NCI-H2029 (cell line): ENCODE results near the gene SLC2A2.

ENCODE experiments used
- DNase-seq: peaks from one replicate; lab custom pipeline; 2025; lab: John Stamatoyannopoulos, UW

Gene SLC2A2

GRCh38 chr3:171026597-171027293 lies at the start of gene SLC2A2:
Gene SLC2A2 (minus strand): TSS chr3:171026720. CDS start chr3:171026670, 50 bp downstream.
- no peak for DNase-seq

DNA sequence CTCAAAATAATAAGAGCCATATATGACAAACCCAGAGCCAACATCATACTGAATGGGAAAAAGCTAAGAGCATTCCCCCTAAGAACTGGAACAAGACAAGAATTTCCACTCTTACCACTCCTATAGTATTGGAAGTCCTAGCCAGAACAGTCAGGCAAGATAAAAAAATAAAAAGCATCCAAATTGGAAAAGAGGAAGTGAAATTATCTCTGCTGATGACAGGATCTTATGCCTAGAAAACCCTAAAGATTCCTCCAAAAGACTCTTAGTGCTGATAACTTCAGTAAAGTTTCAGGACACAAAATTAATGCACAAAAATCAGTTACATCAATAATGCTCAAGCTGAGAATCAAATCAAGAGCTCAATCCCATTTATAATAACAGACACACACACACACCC lies 45.9 kb upstream of the SLC2A2 start:
- DNase-seq = no peak

DNA sequence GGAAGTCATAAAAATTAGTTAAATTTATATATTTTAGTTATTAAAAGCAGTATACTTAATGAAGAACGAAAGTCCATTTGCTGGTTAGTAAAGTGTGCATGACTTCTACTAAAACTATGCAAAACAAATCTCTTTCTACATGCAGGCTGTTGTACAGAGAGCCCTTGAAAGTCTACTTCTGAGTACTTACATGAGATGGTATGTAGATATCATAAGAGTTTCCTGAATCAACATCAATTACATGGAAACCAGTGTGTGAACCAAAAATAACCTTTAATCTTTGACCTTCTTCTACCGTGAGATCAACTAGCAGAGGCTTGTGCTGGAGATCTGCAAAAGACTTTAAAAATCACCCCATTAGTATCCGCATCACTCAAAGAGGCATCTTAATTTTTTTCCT lies 42.1 kb upstream of the SLC2A2 start:
- DNase-seq = no peak

GRCh38 chr3:171066206-171066605 lies 39.7 kb upstream of the SLC2A2 start:
- no peak for DNase-seq

- no peak for DNase-seq
These were observed 39.2 kb upstream of the SLC2A2 start for GRCh38 chr3:171065732-171066131.

GRCh38 chr3:171064461-171064860 lies 37.9 kb upstream of the SLC2A2 start:
- DNase-seq = no peak

DNA sequence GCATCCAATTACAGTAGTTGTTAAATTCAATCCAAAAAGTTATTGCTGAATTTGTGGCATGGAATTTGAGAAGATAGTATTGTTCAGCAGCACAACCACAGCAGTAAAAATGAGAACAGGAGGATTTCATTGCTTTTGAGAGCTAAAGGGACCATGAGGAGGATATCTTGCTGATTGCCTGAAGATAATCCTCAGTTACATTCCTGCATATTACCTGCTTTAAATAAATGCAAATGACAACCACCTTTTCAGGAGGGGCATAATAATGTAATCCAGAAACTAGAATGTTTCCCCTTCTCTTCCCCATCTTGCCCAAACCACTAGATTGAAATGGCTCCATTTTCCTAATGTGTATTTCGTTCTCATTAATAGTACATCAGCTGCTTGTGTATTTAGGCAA lies 35.2 kb upstream of the SLC2A2 start:
- no peak for DNase-seq

GRCh38 chr3:171059978-171060377 lies 33.5 kb upstream of the SLC2A2 start:
- DNase-seq = no peak

DNA sequence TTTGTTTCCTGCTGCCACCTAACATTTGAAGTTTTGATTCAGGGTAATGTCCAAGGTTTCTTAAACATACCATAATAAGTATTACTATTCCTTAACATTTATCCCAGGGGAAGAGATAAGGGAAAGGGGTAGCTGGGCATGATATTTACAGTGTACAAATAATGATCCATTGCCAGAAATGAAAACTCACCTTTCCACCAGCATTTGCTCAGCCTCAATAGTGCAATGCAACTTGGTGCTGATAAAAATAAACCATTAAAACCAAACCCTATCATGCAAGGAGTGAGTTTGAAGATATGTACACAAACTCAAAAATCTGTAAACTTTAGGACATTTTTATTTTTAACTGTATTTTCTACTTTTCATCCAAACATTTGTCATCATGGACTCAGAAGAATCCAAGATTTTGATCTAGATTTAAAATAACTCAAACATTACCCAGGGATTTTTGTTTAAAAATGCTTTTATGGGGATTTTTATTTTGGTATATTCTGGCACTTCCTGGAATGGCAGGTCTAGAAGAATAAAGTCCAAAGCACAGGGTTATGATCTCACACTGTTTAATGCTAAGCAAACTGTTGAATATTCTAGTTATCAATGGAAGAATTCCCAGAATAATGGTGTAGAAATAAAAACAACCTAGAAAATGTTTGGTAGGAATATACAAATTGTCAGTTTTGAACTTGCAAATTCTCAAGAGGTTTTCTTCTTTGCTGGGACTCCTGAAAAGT lies 32.5 kb upstream of the SLC2A2 start:
- no peak for DNase-seq

DNA sequence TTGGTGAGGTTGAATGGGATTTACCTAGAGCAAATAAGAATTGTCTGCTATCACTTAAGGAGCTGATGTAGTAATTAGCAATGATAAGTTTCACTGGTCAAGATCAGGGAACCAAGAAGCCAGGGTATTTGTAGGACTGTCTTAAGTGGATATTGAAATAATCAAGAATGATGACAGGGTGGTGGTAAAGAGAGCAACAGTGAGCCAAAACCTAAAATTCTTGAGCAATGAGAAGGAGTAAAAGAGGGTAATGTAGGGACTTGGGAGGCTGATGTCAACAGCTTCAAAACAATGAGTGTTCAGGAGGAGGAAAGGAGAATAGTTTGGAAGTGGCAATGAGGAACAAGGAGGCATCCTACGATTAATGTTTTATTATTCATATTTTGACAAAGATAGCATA lies 31.5 kb upstream of the SLC2A2 start:
- no peak for DNase-seq

GRCh38 chr3:171057072-171057471 lies 30.6 kb upstream of the SLC2A2 start:
- DNase-seq = no peak

- no peak for DNase-seq
These were observed 30.0 kb upstream of the SLC2A2 start for GRCh38 chr3:171056528-171056927.

DNA sequence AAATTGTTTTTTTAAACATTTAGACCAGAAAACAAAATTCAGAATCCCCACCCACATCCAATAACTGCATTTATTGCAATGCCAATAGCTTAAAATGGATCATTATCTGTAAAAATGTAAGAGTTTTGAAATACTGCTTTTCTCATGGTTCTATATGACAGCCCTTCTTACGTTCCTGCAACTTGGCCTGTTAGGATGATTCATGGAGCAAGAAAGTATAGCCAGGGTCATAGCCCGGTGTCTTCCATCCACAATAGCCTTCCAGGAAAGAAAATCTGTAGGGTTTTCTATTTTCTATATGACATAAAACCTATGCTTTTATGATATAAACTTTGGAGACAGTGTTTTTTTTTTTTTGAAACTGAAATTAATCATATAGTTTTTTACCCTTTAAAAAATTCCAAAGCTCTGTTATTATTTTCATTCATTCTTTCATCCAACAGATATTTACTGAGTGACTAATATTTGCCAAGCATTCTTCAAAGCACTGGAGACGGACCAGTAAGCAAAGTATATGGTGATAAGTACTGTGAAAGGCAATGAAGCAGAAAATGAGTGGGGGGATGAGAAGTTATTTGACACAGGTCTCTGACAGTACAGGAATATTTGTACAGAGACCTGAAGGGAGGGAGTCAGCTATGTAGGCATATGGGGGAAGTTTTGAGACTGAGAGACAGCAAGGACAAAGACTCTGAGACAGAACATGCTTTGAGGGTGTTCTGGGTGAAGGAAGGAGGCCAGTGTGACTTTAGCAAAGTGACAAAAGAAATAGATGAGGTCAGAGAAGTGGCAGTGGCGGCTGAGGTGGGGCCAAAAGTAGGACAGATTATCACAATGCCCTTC lies 29.0 kb upstream of the SLC2A2 start:
- peak; percentile 18 for DNase-seq

DNA sequence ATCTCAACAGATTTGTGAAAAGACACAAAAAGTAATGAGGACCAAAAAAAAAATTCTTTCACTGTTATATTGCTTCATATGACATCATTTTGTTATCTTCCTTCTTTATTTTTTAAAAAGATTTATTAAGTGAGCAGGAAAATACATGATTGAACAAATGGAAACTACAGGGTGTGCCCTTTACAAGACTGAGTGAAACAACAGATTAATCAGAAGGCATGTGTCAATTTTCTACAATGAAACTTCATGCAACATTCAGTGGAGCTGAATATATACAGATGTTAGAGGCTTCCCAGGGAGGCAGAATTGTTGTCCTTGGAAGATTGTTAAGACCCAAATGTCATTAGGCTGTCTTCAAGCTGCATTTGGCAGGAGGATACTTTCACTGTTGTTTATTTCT lies 28.4 kb upstream of the SLC2A2 start:
- DNase-seq = no peak

GRCh38 chr3:171054231-171054630 lies 27.7 kb upstream of the SLC2A2 start:
- no peak for DNase-seq

DNA sequence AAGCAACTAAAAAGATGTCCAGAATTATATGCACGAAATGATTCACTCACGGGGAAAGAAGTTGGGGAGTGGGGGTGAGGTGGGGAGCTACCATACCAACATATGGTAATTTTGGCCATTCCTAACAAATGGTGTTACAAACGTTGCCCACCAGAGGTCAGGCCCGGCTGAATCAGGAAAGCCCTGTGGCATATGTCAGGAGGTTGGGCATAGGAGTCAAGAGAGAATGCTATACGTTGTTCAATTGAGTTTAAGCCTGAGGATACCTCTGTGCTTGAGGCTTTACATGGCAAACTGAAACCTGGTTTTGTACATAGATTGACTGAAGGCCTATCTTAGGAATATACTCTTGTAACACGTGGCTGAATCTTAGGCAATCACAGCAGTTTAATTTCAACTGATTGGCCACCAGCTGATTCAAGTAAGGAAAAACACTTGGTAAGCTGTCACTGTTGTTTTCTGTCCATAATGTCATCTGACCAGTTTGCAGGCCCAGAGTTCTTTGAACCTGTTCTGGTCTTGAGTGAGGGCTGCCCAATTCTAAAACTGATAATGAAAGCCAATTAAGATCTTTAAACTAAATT lies 23.4 kb upstream of the SLC2A2 start:
- DNase-seq = peak; percentile 6

GRCh38 chr3:171046760-171047159 lies 20.2 kb upstream of the SLC2A2 start:
- DNase-seq = no peak

DNA sequence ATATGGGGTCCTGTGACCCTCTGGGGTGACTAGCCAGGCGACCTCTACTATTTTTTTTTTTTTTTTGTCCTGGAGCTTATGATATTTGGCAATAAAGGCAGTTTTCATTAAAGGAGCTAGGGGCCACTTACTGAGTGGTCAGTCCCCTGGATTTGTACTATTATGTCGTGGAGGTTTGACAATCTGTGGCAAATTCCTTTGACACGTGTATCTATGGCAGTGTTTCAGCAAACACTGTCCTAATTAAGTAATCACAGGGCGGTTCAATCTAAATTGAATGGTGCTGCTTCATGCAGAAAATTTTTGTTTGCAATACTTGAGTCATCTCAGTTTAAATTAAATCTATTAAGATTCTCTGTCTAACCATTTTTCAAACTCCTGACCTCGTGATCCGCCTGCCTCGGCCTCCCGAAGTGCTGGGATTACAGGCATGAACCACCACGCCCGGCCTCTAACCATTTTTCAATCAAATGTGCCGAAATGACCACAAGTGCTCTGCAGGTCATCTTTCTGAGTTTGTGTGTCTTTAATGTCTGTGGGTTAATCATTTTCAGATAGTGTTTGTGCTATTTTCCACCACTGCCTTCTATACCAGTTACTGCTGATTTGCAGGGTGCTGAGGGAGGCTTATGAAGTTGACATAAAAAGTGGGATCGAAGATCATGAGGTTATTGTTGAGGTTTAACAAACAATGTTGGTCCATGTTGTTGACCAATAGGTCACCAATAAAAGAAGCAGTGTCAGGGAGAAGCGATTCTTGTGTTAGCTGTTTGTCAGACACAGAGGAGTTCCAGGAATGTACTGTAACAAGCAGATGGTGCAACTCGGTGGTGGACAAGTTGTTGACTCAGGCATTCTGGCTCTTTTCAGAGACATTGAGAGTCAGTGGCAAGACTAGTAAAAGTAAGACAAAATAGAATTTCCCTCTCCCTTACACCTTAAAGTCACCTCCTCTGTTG lies 18.6 kb upstream of the SLC2A2 start:
- DNase-seq = no peak

DNA sequence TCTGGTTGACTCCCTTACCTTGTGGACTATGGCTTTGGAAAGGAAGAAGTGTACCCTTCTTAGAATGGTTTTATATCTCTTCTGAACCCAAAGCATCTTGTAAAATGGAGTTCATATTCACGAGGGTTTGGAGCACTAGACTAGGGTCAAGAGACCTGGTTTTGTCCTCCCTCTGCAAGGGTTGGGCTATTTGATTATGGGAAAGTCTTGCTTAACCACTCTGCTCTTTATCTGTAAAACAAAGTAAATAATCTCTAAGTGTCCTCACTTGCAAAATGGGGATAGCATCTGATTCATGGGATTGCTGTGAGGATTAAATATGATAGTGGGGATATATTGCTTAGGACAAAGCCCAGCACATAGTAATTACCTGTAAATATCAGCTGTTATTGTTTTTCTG lies 17.9 kb upstream of the SLC2A2 start:
- DNase-seq = no peak

GRCh38 chr3:171039674-171040073 lies 13.2 kb upstream of the SLC2A2 start:
- DNase-seq = no peak

DNA sequence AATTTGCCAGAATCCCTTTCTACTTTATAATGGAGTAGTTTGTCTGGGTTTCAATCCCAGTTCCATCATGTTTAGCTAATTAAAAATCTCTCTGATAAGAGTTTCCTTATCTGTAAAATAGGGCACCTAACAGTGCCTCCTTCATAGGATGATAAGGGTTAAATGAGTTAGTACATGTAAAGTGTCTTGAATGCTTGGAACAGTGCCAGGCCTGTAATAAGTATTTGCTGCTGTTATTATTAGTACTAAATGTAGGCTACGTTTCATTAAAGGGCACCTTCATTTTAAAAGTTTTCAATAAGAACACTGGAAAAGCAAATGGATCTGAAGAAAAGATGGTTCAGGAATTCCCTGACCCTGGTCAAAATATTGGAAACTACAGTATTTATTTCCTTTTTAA lies 11.8 kb upstream of the SLC2A2 start:
- no peak for DNase-seq
